Erythroblast (primary cell): ENCODE measurements around the gene FEN1.

Experiments
- DNase-seq, 2 experiments: peaks; one replicate each; lab custom pipeline; 2025; lab: John Stamatoyannopoulos, UW
- GATA1 ChIP-seq: IDR thresholded peaks from 2 replicates; pipeline ENCODE4 v1.6.1; 2011; ENCODE audit warnings: low read depth, mild to moderate bottlenecking, control low read depth, low read length, moderate library complexity
- POLR2A ChIP-seq: IDR thresholded peaks from 2 replicates; pipeline ENCODE4 v1.6.1; 2011; ENCODE audit warnings: mild to moderate bottlenecking, low read length

The FEN1 gene

GRCh38 chr11:61816736-61817455 is 24.2 kb downstream of the FEN1 start, which contains the start of gene FADS1:
Gene FADS1, minus strand, starts transcription at chr11:61817003. Its CDS starts 74 bp downstream, at chr11:61816929.
- no peak for TF ChIP-seq GATA1
- TF ChIP-seq POLR2A = peak; percentile 73
- DNase-seq = peak; percentile 93 to 94

DNA sequence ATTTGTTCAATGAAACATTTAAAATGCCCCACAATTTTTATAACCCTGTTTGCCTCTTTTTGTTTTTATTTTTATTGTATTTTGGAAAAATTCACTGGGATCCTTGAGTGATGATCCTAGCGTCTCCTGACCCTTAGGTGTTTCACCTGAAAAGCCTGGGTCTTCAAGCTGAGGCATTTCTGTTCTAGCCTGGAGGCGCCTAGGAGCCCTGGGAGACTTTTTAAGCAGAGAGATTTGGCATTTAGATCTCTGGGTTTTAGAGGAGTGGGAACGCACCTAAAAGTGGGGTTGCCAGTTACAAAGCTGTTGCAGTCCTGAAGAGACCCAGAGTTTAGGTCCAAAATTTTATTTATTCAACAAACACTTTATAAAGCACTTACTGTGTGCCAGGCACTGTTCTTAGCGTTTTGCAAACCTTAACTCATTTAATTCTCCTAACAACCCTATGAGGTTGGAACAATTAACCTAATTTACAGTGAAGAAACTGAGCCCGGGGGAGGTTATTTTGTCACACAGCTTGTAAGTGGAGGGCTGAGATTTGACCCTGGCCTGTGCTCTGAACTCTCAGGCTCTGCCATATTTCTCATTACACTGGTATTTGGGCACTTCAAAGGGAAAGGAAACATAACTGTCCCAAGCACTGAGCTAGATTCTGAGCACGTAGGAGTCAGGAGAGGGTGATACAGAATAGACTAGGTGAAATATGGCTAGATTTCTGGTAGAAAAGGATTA is 24.9 kb downstream of the FEN1 start:
- TF ChIP-seq POLR2A = no peak
- no peak for DNase-seq

- TF ChIP-seq POLR2A = no peak
- TF ChIP-seq GATA1 = no peak
- peak in 1 of 2 experiments; percentile 52 for DNase-seq
Measured at GRCh38 chr11:61820174-61820573, 27.5 kb downstream of the FEN1 start.

GRCh38 chr11:61826930-61827570 is 34.3 kb downstream of the FEN1 start:
- DNase-seq = no peak
- TF ChIP-seq GATA1 = no peak
- TF ChIP-seq POLR2A = no peak

DNA sequence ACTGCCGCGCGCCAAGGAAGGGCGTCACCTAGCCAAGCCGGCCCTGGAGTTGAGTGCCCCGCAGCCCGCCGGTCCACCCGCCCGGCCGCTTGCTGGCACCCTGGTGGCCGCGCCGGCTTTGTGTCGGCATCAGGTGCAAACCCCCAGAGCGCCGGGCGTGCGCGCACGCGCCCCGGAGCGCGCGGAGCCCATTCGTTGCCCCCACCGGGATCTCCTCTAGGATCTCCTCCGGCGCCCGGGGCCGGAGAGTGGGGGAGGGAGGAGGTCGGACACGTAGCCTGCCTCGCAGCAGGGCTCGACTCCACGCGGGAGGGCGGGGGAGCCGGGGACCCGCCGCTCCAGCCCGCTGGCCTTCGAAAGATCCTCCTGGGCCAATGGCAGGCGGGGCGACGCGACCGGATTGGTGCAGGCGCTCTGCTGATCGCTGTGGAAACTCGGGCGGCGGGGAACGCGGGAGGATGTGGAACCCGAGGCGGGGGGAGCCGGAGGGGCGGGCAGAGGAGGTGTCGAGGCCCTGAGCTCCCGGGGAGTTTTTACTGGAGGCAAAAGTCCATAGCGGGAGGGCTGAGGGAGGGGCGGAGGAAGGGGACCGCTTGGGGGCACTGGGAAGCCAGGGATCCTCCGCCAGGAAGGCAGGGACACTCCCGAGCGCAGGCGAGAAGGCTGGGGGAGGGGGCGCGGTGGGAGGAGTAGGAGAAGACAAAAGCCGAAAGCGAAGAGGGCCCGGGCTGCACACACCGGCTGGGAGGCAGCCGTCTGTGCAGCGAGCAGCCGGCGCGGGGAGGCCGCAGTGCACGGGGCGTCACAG is 35.1 kb downstream of the FEN1 start, which contains the start of gene FADS2:
Gene FADS2, plus strand, starts transcription at position 730 of the 808 bp plus-strand sequence. CDS start 91 bp downstream, outside the sequence.
- peak; percentile 85 to 89 for DNase-seq
- TF ChIP-seq POLR2A (peak; percentile 63), GATA1 (no peak)

GRCh38 chr11:61828379-61828628 is 35.6 kb downstream of the FEN1 start:
- TF ChIP-seq GATA1 = no peak
- peak; percentile 70 for TF ChIP-seq POLR2A
- no peak for DNase-seq

DNA sequence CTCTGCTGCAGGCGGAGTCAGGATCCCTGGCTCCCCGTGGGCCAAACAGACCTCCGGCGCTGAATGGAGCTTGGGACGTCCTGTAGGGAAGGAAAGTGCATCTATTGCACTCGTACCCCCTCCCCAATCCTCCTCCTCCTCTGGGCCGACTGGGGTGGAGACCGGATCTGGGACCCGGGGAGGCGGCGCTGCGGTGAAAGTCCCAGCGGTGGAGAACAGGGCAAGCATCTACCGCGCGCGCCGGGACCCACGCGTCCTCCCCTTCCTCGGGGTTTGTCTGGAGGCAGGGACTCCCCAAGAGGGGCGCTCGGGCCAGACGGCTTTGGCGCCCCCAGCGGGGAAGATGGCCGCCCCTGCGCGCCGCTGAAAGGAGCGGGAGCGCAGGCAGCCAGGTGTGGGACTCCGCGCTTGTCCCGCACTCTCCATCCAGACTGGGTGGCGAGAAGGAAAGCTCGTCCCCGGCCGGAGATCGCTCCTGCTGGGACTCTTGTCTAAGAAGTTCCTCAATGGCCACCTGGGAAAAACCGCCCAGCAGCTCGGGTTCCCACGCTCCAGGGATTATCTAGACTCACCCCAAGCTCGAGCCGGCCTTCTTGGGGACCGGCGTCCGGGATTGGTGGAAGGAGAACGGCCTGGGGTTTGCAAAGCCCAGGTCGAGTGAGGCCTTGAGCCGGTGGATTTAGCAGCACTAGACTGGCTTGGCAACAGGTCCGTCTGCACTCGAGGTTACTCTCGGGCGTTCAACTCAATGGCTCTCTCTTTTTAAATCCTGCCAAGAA is 36.1 kb downstream of the FEN1 start:
- TF ChIP-seq GATA1 (no peak), POLR2A (peak; percentile 8)

DNA sequence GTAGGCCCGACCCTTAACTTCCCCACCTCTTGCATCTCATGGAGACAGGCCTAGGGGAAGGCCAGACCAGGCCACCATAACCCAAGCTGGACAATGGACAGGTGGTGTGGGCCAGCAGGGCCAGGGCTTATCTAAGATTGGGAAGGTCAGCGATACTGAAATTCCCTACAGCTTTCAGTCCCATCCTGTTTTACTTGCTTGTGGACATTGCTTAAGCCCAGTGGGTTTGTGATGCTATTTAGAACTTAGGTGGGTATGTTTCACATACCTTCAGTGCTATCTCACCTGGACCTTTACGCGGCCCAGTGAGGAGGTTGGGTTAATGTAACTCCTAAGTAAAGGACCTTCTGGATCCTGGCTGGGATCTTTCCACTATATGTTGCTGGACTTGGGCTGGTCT is 37.1 kb downstream of the FEN1 start:
- no peak for DNase-seq
- TF ChIP-seq POLR2A (peak; percentile 25), GATA1 (no peak)

More for the DNA sequence above, 36.1 kb downstream of the FEN1 start:
- peak; percentile 76 for DNase-seq

GRCh38 chr11:61830237-61831105 is 37.8 kb downstream of the FEN1 start:
- DNase-seq = peak in 1 of 2 experiments; percentile 23
- TF ChIP-seq POLR2A (peak; percentile 32), GATA1 (no peak)

- DNase-seq = no peak
- TF ChIP-seq GATA1 = no peak
- TF ChIP-seq POLR2A = no peak
Measured at GRCh38 chr11:61832207-61832606, 39.5 kb downstream of the FEN1 start.

DNA sequence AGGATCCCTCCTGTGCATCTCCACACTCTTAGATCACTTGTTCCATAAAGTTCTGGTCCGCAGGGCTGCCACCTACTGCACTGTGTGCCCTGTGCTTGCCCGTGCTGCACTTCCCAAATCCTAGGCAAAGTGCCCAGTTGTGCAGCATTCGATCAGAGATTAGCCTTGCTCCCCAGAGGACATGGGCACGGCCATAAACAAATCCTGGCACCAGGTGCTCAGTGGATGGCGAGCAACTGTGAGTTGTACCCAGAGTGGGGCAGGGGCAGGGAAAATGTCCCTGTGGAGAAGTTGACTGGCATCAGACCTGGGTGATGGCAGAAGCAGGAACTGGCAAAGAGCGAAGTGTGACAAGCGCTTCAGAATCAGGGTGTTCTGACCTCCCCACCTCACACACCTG is 40.0 kb downstream of the FEN1 start:
- TF ChIP-seq POLR2A = peak; percentile 14
- no peak for TF ChIP-seq GATA1
- no peak for DNase-seq

- TF ChIP-seq POLR2A (no peak), GATA1 (no peak)
- peak in 1 of 2 experiments; percentile 42 for DNase-seq
Measured at GRCh38 chr11:61833471-61833870, 40.8 kb downstream of the FEN1 start.
